HEK293 (cell line): ENCODE data around the gene CCT6B.

Source experiments
- CTCF ChIP-seq: fragments of 450-650 bp; formaldehyde crosslinking; IDR thresholded peaks from 2 replicates; pipeline ENCODE4 v1.5.1; 2016; ENCODE audit warnings: missing biosample characterization, missing genetic modification characterization
- PRDM2 ChIP-seq: fragments of 450-650 bp; formaldehyde crosslinking; IDR thresholded peaks from 2 replicates; pipeline ENCODE4 v1.5.1; 2016; ENCODE audit warnings: missing biosample characterization, missing genetic modification characterization, borderline replicate concordance
- YY1 ChIP-seq: fragments of 450-650 bp; formaldehyde crosslinking; IDR thresholded peaks from 2 replicates; pipeline ENCODE4 v1.5.1; 2018; ENCODE audit warnings: missing biosample characterization, missing genetic modification characterization
- ZBTB7A ChIP-seq: fragments of 450-650 bp; formaldehyde crosslinking; IDR thresholded peaks from 2 replicates; pipeline ENCODE4 v1.5.1; 2016; ENCODE audit warnings: low read depth, missing biosample characterization, missing genetic modification characterization
- ZNF416 ChIP-seq: fragments of 450-650 bp; formaldehyde crosslinking; IDR thresholded peaks from 2 replicates; pipeline ENCODE4 v1.5.1; 2016; ENCODE audit warnings: missing biosample characterization, missing genetic modification characterization

DNA sequence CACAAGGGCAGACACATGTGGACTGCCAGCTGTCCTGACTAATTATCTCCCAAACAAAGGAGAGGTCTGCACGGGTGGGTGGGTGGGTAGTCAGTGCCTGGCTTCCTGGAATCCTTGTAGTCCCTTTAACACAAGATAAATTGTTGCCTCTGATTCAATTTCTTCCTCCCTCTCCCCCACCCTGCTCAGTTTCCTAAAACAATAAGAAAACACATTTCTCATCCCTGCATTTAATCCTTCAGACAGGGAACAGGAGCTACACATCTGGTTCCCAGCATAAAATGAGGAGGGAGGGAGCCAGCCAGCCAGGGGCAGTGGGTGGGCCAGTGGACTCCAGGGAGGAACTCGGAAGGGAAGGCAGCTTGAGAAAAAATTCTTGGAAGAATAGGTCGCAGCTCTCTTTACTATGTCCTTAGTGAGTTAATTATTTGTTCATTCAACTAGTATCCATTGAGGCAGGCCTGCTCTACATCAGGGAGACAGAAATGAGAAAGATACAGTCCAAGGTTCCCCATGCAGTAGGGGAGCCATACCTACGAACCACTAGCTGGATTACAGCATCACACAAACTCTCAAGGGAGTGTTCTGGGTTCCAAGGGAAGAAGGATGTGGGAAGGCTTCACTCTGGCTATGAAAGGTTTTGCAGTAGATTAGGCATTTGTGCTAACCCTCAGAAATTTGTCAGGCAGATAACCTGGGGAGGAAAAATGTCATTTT lies 58.3 kb downstream of the CCT6B start:
- TF ChIP-seq CTCF (tag by site-specific recombination) = no peak
- no peak for TF ChIP-seq ZNF416 (tag by site-specific recombination)
- no peak for TF ChIP-seq YY1
- TF ChIP-seq ZBTB7A = no peak
- no peak for TF ChIP-seq PRDM2 (tag by site-specific recombination)
